BE2C (cell line): ENCODE data around the gene LDB2.

ENCODE experiments used
- DNase-seq: peaks from one replicate; pipeline ENCODE4 v3.0.0-alpha.2; 2020
- H3K27me3 ChIP-seq: fragments of 250-450 bp; sonication (Bioruptor Pico); 2 replicates; pipeline ENCODE4 v1.5.1; 2020; ENCODE audit warnings: mild to moderate bottlenecking
- H3K36me3 ChIP-seq: fragments of 250-450 bp; sonication (Bioruptor Pico); 2 replicates; pipeline ENCODE4 v1.5.1; 2020; ENCODE audit warnings: mild to moderate bottlenecking
- H3K4me1 ChIP-seq: fragments of 250-450 bp; sonication (Bioruptor Pico); 2 replicates; pipeline ENCODE4 v1.5.1; 2020
- H3K4me3 ChIP-seq: 2 replicates; pipeline ENCODE4 v1.5.1; 2011; ENCODE audit warnings: low read depth, low read length
- H3K9me3 ChIP-seq: fragments of 250-450 bp; sonication (Bioruptor Pico); 2 replicates; pipeline ENCODE4 v1.5.1; 2020
- TF ChIP-seq, protein P1 (sequence below): IDR thresholded peaks from 2 replicates; pipeline ENCODE4 v1.5.1; 2012; ENCODE audit warnings: mild to moderate bottlenecking, low read depth, low read length

Gene LDB2

GRCh38 chr4:16725252-16725651 lies 173.2 kb downstream of the LDB2 start:
- no peak for DNase-seq
- no peaks in the 10 kb centered on the region for H3K36me3 ChIP-seq
- no peaks in the 10 kb centered on the region for H3K27me3 ChIP-seq
- no peak overlapping the region for H3K4me3 ChIP-seq
- H3K4me1 ChIP-seq = peaks cover 4% of the 10 kb centered on the region; the same call in 1 of the 2 replicates
- TF ChIP-seq, protein P1, sequence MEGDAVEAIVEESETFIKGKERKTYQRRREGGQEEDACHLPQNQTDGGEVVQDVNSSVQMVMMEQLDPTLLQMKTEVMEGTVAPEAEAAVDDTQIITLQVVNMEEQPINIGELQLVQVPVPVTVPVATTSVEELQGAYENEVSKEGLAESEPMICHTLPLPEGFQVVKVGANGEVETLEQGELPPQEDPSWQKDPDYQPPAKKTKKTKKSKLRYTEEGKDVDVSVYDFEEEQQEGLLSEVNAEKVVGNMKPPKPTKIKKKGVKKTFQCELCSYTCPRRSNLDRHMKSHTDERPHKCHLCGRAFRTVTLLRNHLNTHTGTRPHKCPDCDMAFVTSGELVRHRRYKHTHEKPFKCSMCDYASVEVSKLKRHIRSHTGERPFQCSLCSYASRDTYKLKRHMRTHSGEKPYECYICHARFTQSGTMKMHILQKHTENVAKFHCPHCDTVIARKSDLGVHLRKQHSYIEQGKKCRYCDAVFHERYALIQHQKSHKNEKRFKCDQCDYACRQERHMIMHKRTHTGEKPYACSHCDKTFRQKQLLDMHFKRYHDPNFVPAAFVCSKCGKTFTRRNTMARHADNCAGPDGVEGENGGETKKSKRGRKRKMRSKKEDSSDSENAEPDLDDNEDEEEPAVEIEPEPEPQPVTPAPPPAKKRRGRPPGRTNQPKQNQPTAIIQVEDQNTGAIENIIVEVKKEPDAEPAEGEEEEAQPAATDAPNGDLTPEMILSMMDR = no peak
- H3K9me3 ChIP-seq = no peaks in the 10 kb centered on the region

DNA sequence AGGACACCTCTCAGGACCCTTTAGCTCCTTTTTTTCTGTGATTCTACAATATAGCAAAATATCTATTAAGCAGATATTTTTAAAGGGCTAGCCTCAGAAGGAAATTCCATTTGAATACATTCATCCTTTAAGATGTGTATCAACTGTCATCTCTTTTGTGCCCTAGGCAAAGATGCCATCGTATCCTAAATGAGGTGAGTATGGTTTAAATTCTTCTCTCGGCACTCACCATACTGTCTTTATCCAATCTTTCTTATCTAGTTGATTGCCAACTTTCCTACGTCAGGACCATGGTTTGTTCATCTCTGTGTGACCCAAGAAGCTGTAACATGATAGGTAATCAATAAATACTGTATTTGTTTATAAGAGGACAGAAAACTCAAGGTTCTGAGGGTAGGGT lies 176.0 kb downstream of the LDB2 start:
- Histone ChIP-seq H3K9me3 (no peaks in the 10 kb centered on the region), H3K4me1 (no peaks in the 10 kb centered on the region; the same call in 1 of the 2 replicates), H3K4me3 (no peak overlapping the region), H3K27me3 (no peaks in the 10 kb centered on the region), H3K36me3 (no peaks in the 10 kb centered on the region)
- DNase-seq = no peak
- TF ChIP-seq, protein P1 = no peak

- TF ChIP-seq, protein P1 = no peak
- DNase-seq = no peak
- Histone ChIP-seq H3K4me1 (no peaks in the 10 kb centered on the region; the same call in 1 of the 2 replicates), H3K36me3 (no peaks in the 10 kb centered on the region), H3K9me3 (no peaks in the 10 kb centered on the region), H3K27me3 (no peaks in the 10 kb centered on the region), H3K4me3 (no peak overlapping the region)
These were observed 176.7 kb downstream of the LDB2 start for GRCh38 chr4:16721613-16722291.

DNA sequence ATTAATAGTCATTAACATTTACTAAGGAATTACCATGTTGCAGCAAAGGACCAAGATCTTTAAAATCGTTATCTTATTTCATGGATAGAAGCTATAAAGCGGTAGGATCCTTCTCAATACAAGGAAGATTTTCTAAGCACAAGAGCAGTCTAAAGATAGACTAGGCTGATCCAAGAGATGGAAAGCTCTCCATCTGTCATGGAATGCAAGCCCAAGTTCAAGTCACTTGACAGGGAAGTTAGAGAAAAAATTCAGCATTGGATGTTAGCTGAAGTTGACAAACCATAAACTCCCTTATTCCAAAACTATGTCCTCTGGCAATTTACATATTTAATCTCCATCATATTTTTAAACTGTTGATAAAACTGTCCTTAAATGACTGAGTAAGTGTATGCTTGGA lies 177.7 kb downstream of the LDB2 start:
- DNase-seq = no peak
- no peaks in the 10 kb centered on the region for H3K27me3 ChIP-seq
- H3K4me3 ChIP-seq = no peak overlapping the region
- no peaks in the 10 kb centered on the region for H3K9me3 ChIP-seq
- TF ChIP-seq, protein P1 = no peak
- H3K4me1 ChIP-seq = no peaks in the 10 kb centered on the region; the same call in 1 of the 2 replicates
- no peaks in the 10 kb centered on the region for H3K36me3 ChIP-seq

GRCh38 chr4:16717266-16717970 lies 181.0 kb downstream of the LDB2 start:
- H3K4me3 ChIP-seq = no peak overlapping the region
- no peaks in the 10 kb centered on the region for H3K9me3 ChIP-seq
- no peaks in the 10 kb centered on the region for H3K36me3 ChIP-seq
- no peak for DNase-seq
- no peaks in the 10 kb centered on the region; the same call in 1 of the 2 replicates for H3K4me1 ChIP-seq
- H3K27me3 ChIP-seq = no peaks in the 10 kb centered on the region
- TF ChIP-seq, protein P1 = no peak

DNA sequence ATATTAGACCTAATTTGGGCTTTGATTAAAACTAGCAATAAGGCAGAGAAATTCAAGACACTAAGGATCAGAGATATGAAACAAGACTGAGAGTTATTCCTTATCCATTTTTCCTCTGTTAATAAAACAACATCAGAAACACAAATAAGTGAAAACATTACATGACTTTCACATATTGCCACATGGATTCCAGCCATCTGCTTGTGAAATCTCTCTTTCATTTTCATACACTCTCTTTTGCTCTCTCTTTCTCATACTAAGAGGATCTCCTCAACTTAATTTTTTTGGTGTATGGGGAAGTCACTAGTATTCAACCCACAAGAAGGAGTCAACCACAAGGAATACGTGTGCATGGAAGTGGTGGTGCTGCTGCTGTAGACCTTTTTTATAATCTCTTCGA lies 183.0 kb downstream of the LDB2 start:
- Histone ChIP-seq H3K4me1 (no peaks in the 10 kb centered on the region; the same call in 1 of the 2 replicates), H3K27me3 (no peaks in the 10 kb centered on the region), H3K36me3 (no peaks in the 10 kb centered on the region), H3K9me3 (no peaks in the 10 kb centered on the region), H3K4me3 (no peak overlapping the region)
- no peak for DNase-seq
- TF ChIP-seq, protein P1 = no peak
